Heart right ventricle (tissue), 16 donors: ENCODE results near the gene CHST1. TPM values are rescaled to one million over a fixed set of nuclear protein-coding genes. Genes with fewer than 3 reads are reported as not detected.
A peak's percentile ranks its signal among the peaks of the same experiment; 100 is the strongest.

ENCODE experiments used
- ATAC-seq, 8 donors: fragments of 200-7000 bp; cut with Tn5 transposase; one replicate each; pipeline ENCODE4 v1.9.1; 2020; ENCODE audit warnings: mild to moderate bottlenecking in 8 of 8, moderate library complexity in 8 of 8, moderate number of reproducible peaks in 1 of 8
- DNase-seq, 2 donors: peaks; one replicate each; pipeline ENCODE4 v3.0.0-alpha.2; 2020
- H3K27ac ChIP-seq, 10 donors: fragments of 200-600 bp; sonication (generic) in 2 of 10; one replicate each; pipeline versions ENCODE4 v1.5.0 to v1.8.0; 2020 to 2022; ENCODE audit warnings: mild to moderate bottlenecking in 3 of 10
- H3K27me3 ChIP-seq, 7 donors: fragments of 200-600 bp; one replicate each; pipeline ENCODE4 v1.8.0; 2021 to 2022; ENCODE audit warnings: mild to moderate bottlenecking in 2 of 7
- H3K36me3 ChIP-seq, 9 donors: fragments of 200-600 bp; sonication (generic) in 1 of 9; one replicate each; pipeline versions ENCODE4 v1.5.0 to v1.8.0; 2020 to 2022; ENCODE audit warnings: mild to moderate bottlenecking in 2 of 9
- H3K4me1 ChIP-seq, 9 donors: fragments of 200-600 bp; sonication (generic) in 1 of 9; one replicate each; pipeline versions ENCODE4 v1.5.0 to v1.8.0; 2020 to 2022; ENCODE audit warnings: mild to moderate bottlenecking in 4 of 9
- H3K4me3 ChIP-seq, 10 donors: fragments of 200-600 bp; sonication (generic) in 2 of 10; one replicate each; pipeline versions ENCODE4 v1.5.0 to v1.8.0; 2020 to 2022; ENCODE audit warnings: mild to moderate bottlenecking in 7 of 10, moderate library complexity in 2 of 10
- H3K9me3 ChIP-seq, 11 donors: fragments of 200-600 bp in 10 of 11; sonication (generic) in 2 of 11; one replicate each; pipeline versions ENCODE4 v1.5.0 to v1.8.0; 2013 to 2022; ENCODE audit warnings: mild to moderate bottlenecking in 2 of 11, control low read depth in 1 of 11, moderate library complexity in 1 of 11
- whole genome bisulfite sequencing, 2 donors: extraction: QIAGEN DNeasy Blood & Tissue Kit; methylation state at CpG; one replicate each; pipeline ENCODE4 v1.1.7; 2013; ENCODE audit warnings: inconsistent platforms in 1 of 2; 5-methylcytosine and 5-hydroxymethylcytosine counted together
- intact Hi-C, 10 donors: fragments of 100-400 bp; cut with DNase I; formaldehyde crosslinking; loops; one replicate each; pipeline versions ENCODE4 v1.11.1 to v1.14.2; 2022
- polyA plus RNA-seq, 2 donors: library from polyadenylated mRNA; stranded (reverse); fragments of 200-250 nt; gene quantifications; one replicate each; pipeline ENCODE4 v1.2.3, GENCODE V29; 2013
- total RNA-seq, 10 donors: library from RNA; stranded (reverse); fragmentation: NEBNext Ultra II Directional in 3 of 10; extraction: Animal tissue kit (Norgen Biotek cat#: 25700) in 3 of 10; gene quantifications; one replicate each; pipeline versions ENCODE4 v1.2.1 to v1.2.4, GENCODE V29; 2021 to 2023
- TF ChIP-seq, protein P1 (sequence below), 9 donors: fragments of 200-600 bp; sonication (generic) in 2 of 9; IDR thresholded peaks; one replicate each; pipeline versions ENCODE4 v1.5.0 to v1.8.0; 2021 to 2022; ENCODE audit warnings: antibody characterized with exemption in 9 of 9, mild to moderate bottlenecking in 5 of 9, moderate library complexity in 1 of 9
- donor health status: Arrhythmogenic right ventricular cardiomyopathy.
- donor health status: ischemic (EF 13 %, LVEDD 7.1; RV severe dilation, severe dysfunction).
- donor health status: healthy with polysubstance abuse.
- donor health status: DM: no; HTN: yes; CAD: no.
- donor health status: DM: no; HTN: no; CAD: no.
- donor health status: ischemic (EF 25% LVEDD 6.9; RV normal size, moderate dysfunction).
- donor health status: ischemic (EF 25% LVEDD 5.7; RV mildly dilated, moderate dysfunction).
- donor health status: healthy.
- donor health status: DM: yes; HTN: yes; CAD: no.
- donor health status: Ischemic cardiomyopathy.
- donor health status: ischemic (EF 35%, LVEDD 5.7; RV mildly dilated, moderate dysfunction).
- donor health status: nonischemic (EF 11% LVEDD 7.7; RV severe dilation, severe dysfunction).
- donor health status: DM: yes; HTN: yes; CAD: no.
- donor health status: PGD.
- donor health status: ischemic (EF 29% LVEDD 5.4; RV normal size, mild dysfunction).
- donor health status: nonischemic (EF 23%, LVEDD 6.1; RV moderate dilation, normal function).

CHST1 gene
- total and polyA plus RNA-seq, 12 donors, result 0.53 to 7.7 (median 1.9) TPM

DNA sequence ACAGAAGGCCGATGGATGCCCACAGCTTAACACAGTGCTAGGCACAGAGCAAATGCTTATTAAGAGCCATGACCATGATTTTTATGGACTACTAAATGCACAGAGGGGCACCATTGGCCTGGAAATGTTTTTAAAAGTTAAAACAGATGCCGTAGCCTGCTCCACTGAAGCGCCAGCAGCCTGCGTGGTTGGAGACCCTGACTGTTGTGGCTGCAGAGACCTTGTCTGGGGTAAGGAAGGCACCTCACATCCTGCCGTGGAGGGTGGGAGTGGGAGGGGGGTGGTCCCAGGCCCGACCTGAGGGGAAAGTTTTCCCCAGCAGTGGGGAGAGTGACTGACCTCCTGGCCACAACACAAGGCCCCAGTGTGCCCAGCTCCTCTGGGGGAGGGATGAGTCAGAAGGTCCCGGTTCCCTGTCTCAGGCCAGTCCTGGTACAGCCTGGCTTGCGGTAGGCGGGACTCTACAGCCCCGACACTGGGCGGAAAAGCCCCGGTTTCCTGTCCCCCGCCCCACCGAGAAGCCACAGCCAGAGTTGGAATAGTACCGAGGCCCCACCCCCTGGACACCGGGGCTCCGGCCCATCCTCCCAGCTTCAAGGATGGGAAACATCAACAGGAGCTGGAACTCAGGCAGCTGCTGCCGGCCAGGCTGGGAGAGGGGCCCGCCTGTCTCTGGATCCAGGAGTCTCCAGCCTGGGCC lies 7.0 kb downstream of the CHST1 start:
- Histone ChIP-seq H3K27ac (peak overlapping the region; percentile 11 to 89 (median 74)), H3K27me3 (peaks cover 0 to 53% (median 10%) of the 10 kb centered on the region in 7 donors), H3K4me3 (peak overlapping the region in 4 of 10 donors; percentile 1 to 30 (median 20)), H3K9me3 (no peaks in the 10 kb centered on the region), H3K4me1 (peaks cover 5 to 77% (median 52%) of the 10 kb centered on the region in 9 donors), H3K36me3 (no peaks in the 10 kb centered on the region)
- 30 to 33% methylated on average over 19 of the region's 19 CpGs for WGBS, 2 donors
- TF ChIP-seq, protein P1, sequence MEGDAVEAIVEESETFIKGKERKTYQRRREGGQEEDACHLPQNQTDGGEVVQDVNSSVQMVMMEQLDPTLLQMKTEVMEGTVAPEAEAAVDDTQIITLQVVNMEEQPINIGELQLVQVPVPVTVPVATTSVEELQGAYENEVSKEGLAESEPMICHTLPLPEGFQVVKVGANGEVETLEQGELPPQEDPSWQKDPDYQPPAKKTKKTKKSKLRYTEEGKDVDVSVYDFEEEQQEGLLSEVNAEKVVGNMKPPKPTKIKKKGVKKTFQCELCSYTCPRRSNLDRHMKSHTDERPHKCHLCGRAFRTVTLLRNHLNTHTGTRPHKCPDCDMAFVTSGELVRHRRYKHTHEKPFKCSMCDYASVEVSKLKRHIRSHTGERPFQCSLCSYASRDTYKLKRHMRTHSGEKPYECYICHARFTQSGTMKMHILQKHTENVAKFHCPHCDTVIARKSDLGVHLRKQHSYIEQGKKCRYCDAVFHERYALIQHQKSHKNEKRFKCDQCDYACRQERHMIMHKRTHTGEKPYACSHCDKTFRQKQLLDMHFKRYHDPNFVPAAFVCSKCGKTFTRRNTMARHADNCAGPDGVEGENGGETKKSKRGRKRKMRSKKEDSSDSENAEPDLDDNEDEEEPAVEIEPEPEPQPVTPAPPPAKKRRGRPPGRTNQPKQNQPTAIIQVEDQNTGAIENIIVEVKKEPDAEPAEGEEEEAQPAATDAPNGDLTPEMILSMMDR (IDR thresholded peaks at IDR 0.05), result no peak
- peak; percentile 86 to 92 for DNase-seq
- intact Hi-C loops, result loop anchor here (5.0 to 10.0 kb wide), 12 partner anchors 56 to 286 kb away; no protein-coding TSS in a partner anchor
- ATAC-seq, result peak; percentile 88 to 97 (median 95)

DNA sequence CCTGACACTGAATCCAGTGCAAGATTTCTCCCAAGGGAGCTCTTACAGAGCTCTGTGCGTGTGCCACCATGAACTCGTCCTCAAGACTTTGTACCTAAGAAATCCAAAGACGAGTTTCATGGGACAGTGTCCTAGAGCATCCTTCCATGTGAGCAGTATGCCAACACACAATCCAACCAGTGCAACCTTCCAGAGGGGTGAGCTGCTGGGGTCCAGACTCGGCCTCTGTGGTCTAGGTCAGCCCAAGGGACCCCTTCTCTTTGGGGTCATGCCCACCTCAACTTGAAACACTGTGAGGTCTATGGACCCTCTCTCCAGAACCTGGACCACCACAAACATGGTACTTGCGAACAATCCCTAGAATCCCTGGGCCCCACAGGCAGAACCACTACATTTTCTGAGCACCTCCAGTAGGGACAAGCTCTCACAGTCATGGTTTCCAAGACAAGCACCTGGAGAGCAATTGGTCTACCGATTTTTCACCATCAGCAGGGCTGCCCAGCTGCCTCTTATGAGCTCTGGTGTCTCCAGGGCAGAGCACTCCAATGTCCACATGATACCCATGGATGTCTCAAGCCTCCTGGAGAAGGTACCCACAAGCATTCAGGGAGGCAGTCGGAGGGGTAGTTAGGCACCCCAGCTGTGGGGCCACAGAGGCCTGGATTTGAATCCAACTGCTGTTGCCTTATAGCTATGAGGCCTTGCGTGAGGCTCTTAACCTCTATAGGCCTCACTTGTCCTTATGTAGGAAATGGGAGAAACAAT lies 7.7 kb downstream of the CHST1 start:
- 91 to 94% methylated on average over 8 of the region's 8 CpGs for WGBS, 2 donors
- peaks cover 0 to 46% (median 8%) of the 10 kb centered on the region in 7 donors for H3K27me3 ChIP-seq
- peak overlapping the region in 2 of 10 donors; percentile 23 to 30 for H3K4me3 ChIP-seq
- ATAC-seq (no peak), DNase-seq (no peak)
- peaks cover 5 to 69% (median 46%) of the 10 kb centered on the region in 9 donors for H3K4me1 ChIP-seq
- no peaks in the 10 kb centered on the region for H3K36me3 ChIP-seq
- no peaks in the 10 kb centered on the region for H3K9me3 ChIP-seq
- intact Hi-C loops, result loop anchor here (5.0 to 10.0 kb wide), 12 partner anchors 55 to 285 kb away; no protein-coding TSS in a partner anchor
- peak overlapping the region; percentile 11 to 89 (median 71) for H3K27ac ChIP-seq
- TF ChIP-seq, protein P1 (IDR thresholded peaks at IDR 0.05), result no peak

DNA sequence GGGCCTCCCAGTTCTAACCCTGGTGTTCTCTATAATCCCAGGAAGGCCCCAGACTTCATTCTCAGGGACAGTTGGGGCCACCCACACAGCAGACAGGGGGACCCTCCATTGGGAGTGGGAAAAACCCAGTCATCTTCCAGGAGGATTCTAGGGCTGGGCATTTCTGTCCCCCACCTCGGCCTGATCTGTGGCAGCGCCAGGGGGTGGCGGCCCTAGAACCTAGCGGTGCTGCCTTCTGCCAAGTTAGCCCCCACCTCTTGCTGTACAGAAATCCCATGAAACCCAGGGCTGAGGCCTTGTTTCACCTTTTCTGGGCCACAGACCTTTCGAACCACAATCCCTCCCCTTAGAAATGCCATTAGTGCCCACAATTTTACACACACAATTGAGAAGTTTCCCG lies 9.6 kb downstream of the CHST1 start:
- Histone ChIP-seq H3K36me3 (peaks cover 0 to 9% (median 0%) of the 10 kb centered on the region in 9 donors), H3K4me1 (peaks cover 5 to 51% (median 34%) of the 10 kb centered on the region in 9 donors), H3K9me3 (no peaks in the 10 kb centered on the region), H3K27ac (no peak overlapping the region), H3K4me3 (no peak overlapping the region), H3K27me3 (peaks cover 0 to 30% (median 3%) of the 10 kb centered on the region in 7 donors)
- TF ChIP-seq, protein P1 (IDR thresholded peaks at IDR 0.05), result no peak
- ATAC-seq, result no peak
- intact Hi-C loops, result loop anchor here (2.0 to 10.0 kb wide), 14 partner anchors 54 to 285 kb away; no protein-coding TSS in a partner anchor
- 97 to 98% methylated on average over 6 of the region's 6 CpGs for WGBS, 2 donors
- no peak for DNase-seq

DNA sequence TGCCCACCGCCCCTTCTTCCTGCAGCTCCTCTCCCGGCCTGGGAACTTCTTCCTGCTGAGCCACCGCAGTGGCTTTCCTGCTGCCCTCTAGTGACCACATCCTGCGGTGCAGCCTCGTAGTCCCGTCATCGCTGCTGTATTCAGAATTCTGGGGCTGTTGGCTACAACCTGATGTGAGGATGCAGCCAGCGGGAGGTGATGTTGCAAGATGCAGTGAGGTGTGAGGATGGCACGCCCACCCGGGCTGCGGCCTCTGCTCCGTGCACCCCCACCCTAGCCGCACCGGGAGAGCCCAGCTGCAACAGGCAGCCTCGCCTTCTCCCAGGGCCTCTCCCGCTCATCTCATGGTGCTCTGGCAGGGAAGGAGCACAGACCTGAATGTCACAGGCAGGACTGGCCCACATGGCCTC lies 10.1 kb downstream of the CHST1 start:
- ATAC-seq (peak; percentile 28 to 63 (median 49)), DNase-seq (peak; percentile 81 to 83)
- Histone ChIP-seq H3K9me3 (no peaks in the 10 kb centered on the region), H3K4me3 (no peak overlapping the region), H3K27me3 (peaks cover 0 to 30% (median 3%) of the 10 kb centered on the region in 7 donors), H3K27ac (no peak overlapping the region), H3K36me3 (peaks cover 0 to 11% (median 0%) of the 10 kb centered on the region in 9 donors), H3K4me1 (peaks cover 5 to 47% (median 34%) of the 10 kb centered on the region in 9 donors)
- TF ChIP-seq, protein P1 (IDR thresholded peaks at IDR 0.05), result peak; percentile 88 to 97 (median 95)
- WGBS, 2 donors, result 14 to 15% methylated on average over 16 of the region's 16 CpGs
- intact Hi-C loops, result loop anchor here (2.0 to 10.0 kb wide), 14 partner anchors 53 to 285 kb away; no protein-coding TSS in a partner anchor
